ENCODE data around the gene SKAP1.
"Not testable (repeated sequence)": the region's sequence is repeated elsewhere in the genome, so short reads cannot be mapped to it uniquely, and the experiment has no call there.

SKAP1 gene

DNA sequence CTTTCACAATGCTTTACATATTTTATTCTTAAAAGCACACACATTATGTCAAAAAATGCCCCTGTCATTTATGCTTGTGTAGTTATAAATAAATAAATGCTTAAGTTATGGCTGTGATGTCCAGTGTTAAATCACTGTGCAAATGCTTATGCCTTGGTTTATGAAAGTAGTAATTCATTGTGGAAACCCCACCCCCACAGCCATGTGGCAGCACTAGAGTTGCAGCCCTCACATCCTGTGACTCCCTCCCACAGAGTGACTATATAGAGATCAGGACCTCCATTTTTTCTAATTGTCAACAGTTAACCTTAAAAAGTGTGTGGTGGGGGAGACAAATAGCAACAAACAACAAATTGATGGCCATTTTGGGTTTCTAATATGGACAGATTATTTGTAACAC is 2.4 kb downstream of the SKAP1 start:
- H3K27me3 ChIP-seq (ENCODE audit: low read depth, low read length), result peaks cover 21% of the 10 kb centered on the region
- no peaks in the 10 kb centered on the region for H4K20me1 ChIP-seq (ENCODE audit: insufficient read depth, low read length)
- H3K36me3 ChIP-seq (replicated peaks; ENCODE audit: low read depth, low read length), result no peaks in the 10 kb centered on the region
- 0 out of 2 replicates have a peak overlapping the region, but pooled peaks have one; percentile 6 for H3K4me2 ChIP-seq (ENCODE audit: low read length)
- no peak overlapping the region for H2AFZ ChIP-seq (ENCODE audit: low read depth, low read length)
- H3K9me3 ChIP-seq (ENCODE audit: insufficient read depth, low read length), result no peaks in the 10 kb centered on the region
- H3K4me1 ChIP-seq (ENCODE audit: low read length), result peaks cover 26% of the 10 kb centered on the region
- H3K79me2 ChIP-seq (ENCODE audit: low read length), result no peaks in the 10 kb centered on the region
- TF ChIP-seq, protein P1, sequence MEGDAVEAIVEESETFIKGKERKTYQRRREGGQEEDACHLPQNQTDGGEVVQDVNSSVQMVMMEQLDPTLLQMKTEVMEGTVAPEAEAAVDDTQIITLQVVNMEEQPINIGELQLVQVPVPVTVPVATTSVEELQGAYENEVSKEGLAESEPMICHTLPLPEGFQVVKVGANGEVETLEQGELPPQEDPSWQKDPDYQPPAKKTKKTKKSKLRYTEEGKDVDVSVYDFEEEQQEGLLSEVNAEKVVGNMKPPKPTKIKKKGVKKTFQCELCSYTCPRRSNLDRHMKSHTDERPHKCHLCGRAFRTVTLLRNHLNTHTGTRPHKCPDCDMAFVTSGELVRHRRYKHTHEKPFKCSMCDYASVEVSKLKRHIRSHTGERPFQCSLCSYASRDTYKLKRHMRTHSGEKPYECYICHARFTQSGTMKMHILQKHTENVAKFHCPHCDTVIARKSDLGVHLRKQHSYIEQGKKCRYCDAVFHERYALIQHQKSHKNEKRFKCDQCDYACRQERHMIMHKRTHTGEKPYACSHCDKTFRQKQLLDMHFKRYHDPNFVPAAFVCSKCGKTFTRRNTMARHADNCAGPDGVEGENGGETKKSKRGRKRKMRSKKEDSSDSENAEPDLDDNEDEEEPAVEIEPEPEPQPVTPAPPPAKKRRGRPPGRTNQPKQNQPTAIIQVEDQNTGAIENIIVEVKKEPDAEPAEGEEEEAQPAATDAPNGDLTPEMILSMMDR (IDR thresholded peaks at IDR 0.05; ENCODE audit: low read depth, low read length), result no peak
- no peak for TF ChIP-seq EZH2phosphoT487 (IDR thresholded peaks at IDR 0.05; ENCODE audit: low read depth)
- no peak overlapping the region for H3K9ac ChIP-seq (ENCODE audit: low read length)
- no peak overlapping the region for H3K27ac ChIP-seq (ENCODE audit: low read length)
- H3K4me3 ChIP-seq (ENCODE audit: low read length), result no peak overlapping the region

DNA sequence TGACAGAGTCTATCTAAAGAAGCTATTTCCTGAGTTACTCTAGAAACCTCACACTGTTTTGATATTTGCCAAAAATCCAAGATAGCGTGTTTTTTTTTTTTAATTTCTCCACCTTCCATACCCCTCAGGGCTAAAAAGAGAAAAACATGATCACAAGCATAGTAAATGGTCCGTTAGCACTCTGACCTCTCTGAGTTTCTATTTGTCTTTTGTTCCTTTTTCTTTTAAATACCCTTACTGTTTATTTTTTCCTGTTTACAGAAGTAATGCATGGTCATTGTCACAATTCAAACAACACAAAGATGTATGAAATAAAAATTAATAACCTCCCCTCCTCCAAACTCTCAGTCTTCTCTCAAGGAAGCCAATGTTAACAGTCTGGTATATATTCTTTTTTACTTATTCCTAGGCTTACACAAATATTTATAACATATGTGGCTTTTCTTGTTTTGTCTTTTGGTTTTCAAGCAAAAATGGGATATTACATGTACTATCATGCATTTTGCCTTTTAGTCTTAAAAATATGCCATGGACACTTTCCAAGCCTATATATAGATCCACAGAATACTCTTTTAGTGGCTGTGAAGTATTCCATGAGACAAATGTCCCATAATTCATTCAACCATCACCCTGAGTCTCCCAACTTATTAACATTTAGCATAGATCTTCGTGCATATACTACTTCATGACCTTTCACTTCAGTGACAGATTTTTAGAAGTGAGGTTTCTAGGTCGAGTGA is 3.1 kb downstream of the SKAP1 start:
- Histone ChIP-seq H3K79me2 (ENCODE audit: low read length) (no peaks in the 10 kb centered on the region), H3K4me2 (ENCODE audit: low read length) (no peak overlapping the region), H3K4me1 (ENCODE audit: low read length) (peaks cover 26% of the 10 kb centered on the region), H3K27me3 (ENCODE audit: low read depth, low read length) (peaks cover 21% of the 10 kb centered on the region), H2AFZ (ENCODE audit: low read depth, low read length) (no peak overlapping the region), H3K36me3 (replicated peaks; ENCODE audit: low read depth, low read length) (no peaks in the 10 kb centered on the region), H3K9me3 (ENCODE audit: insufficient read depth, low read length) (no peaks in the 10 kb centered on the region), H4K20me1 (ENCODE audit: insufficient read depth, low read length) (no peaks in the 10 kb centered on the region), H3K9ac (ENCODE audit: low read length) (no peak overlapping the region), H3K4me3 (ENCODE audit: low read length) (no peak overlapping the region), H3K27ac (ENCODE audit: low read length) (no peak overlapping the region)
- TF ChIP-seq, protein P1 (IDR thresholded peaks at IDR 0.05; ENCODE audit: low read depth, low read length), result no peak
- TF ChIP-seq EZH2phosphoT487 (IDR thresholded peaks at IDR 0.05; ENCODE audit: low read depth), result no peak

DNA sequence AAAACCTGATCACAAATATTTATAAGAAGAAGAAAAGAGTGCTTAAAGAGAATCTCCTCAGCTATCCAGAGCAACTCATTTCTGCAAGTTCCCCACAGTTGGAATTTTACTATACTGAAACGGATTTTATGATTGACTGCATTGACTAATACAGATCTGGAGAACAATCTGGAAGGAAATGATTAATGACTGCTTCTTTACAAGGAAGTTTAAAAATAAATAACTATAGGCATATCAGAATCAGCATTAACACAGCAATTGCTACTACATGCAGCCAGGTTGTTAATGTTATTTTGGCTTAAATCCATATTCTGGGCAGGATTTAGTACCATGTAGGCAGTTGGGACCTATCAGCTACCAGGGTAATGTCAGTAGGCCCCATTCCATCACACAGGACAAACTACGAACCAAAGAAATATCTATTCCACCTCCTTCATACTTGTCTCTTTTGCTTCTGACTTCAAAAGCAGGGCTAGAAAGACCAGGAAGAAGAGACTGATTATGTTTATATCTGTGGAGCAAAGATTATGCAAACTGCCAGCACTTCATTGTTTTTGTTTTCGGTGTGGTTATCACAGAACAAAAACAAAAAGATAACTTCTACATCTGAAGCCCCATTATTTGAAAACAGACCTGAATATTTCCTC is 3.9 kb downstream of the SKAP1 start:
- H3K27me3 ChIP-seq (ENCODE audit: low read depth, low read length), result peaks cover 16% of the 10 kb centered on the region
- no peaks in the 10 kb centered on the region for H3K79me2 ChIP-seq (ENCODE audit: low read length)
- H3K4me3 ChIP-seq (ENCODE audit: low read length), result no peak overlapping the region
- H3K36me3 ChIP-seq (replicated peaks; ENCODE audit: low read depth, low read length), result no peaks in the 10 kb centered on the region
- TF ChIP-seq, protein P1 (IDR thresholded peaks at IDR 0.05; ENCODE audit: low read depth, low read length), result no peak
- TF ChIP-seq EZH2phosphoT487 (IDR thresholded peaks at IDR 0.05; ENCODE audit: low read depth), result no peak
- H2AFZ ChIP-seq (ENCODE audit: low read depth, low read length), result no peak overlapping the region
- H3K9ac ChIP-seq (ENCODE audit: low read length), result no peak overlapping the region
- no peaks in the 10 kb centered on the region for H4K20me1 ChIP-seq (ENCODE audit: insufficient read depth, low read length)
- H3K27ac ChIP-seq (ENCODE audit: low read length), result no peak overlapping the region
- H3K4me1 ChIP-seq (ENCODE audit: low read length), result peaks cover 26% of the 10 kb centered on the region
- H3K9me3 ChIP-seq (ENCODE audit: insufficient read depth, low read length), result no peaks in the 10 kb centered on the region
- H3K4me2 ChIP-seq (ENCODE audit: low read length), result no peak overlapping the region

DNA sequence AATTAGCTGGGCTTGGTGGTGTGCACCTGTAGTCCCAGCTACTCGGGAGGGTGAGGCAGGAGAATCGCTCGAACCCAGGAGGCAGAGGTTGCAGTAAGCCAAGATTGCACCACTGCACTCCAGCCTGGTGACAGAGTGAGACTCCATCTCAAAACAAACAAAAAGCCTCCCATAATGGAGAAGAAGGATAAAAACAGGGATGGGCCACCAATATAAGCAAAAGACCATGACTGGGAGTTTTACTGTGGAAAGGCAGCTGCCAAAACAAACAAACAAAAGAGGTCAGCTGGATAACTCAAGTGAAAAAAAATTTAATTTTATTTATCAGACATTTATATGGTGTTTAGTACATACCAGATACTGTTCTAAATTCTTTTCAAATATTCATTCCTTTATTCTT is 8.0 kb downstream of the SKAP1 start:
- not testable (repeated sequence) for H3K4me1 ChIP-seq (ENCODE audit: low read length); H3K4me3 ChIP-seq (ENCODE audit: low read length); H3K4me2 ChIP-seq (ENCODE audit: low read length); H3K9ac ChIP-seq (ENCODE audit: low read length); H3K9me3 ChIP-seq (ENCODE audit: insufficient read depth, low read length); H4K20me1 ChIP-seq (ENCODE audit: insufficient read depth, low read length); H3K79me2 ChIP-seq (ENCODE audit: low read length); H3K27ac ChIP-seq (ENCODE audit: low read length); H2AFZ ChIP-seq (ENCODE audit: low read depth, low read length); H3K36me3 ChIP-seq (replicated peaks; ENCODE audit: low read depth, low read length); H3K27me3 ChIP-seq (ENCODE audit: low read depth, low read length)
